ENCODE data around the gene SDK1.
"Not testable (repeated sequence)": the region's sequence is repeated elsewhere in the genome, so short reads cannot be mapped to it uniquely, and the experiment has no call there.

The SDK1 gene

GRCh38 chr7:3960942-3961341 lies 659.9 kb downstream of the SDK1 start:
- DNase-seq (ENCODE audit: insufficient read length, low spot score): no peak
- no peak for FAIRE-seq

GRCh38 chr7:3961857-3962503 lies 660.9 kb downstream of the SDK1 start:
- DNase-seq (ENCODE audit: insufficient read length, low spot score) (no peak), FAIRE-seq (no peak)

GRCh38 chr7:3963768-3964167 lies 662.7 kb downstream of the SDK1 start:
- not testable (repeated sequence) for DNase-seq (ENCODE audit: insufficient read length, low spot score); FAIRE-seq

GRCh38 chr7:3964980-3965606 lies 664.0 kb downstream of the SDK1 start:
- FAIRE-seq (no peak), DNase-seq (ENCODE audit: insufficient read length, low spot score) (no peak)

- no peak for DNase-seq (ENCODE audit: insufficient read length, low spot score)
- no peak for FAIRE-seq
These were observed 664.8 kb downstream of the SDK1 start for GRCh38 chr7:3965794-3966395.

GRCh38 chr7:3968234-3968633 lies 667.2 kb downstream of the SDK1 start:
- DNase-seq (ENCODE audit: insufficient read length, low spot score) (no peak), FAIRE-seq (no peak)

GRCh38 chr7:3969286-3969685 lies 668.2 kb downstream of the SDK1 start:
- FAIRE-seq: no peak

GRCh38 chr7:3971323-3971722 lies 670.3 kb downstream of the SDK1 start:
- DNase-seq (ENCODE audit: insufficient read length, low spot score) (no peak), FAIRE-seq (no peak)

More at GRCh38 chr7:3969286-3969685, 668.2 kb downstream of the SDK1 start:
- DNase-seq (ENCODE audit: insufficient read length, low spot score): no peak

- DNase-seq (ENCODE audit: insufficient read length, low spot score) (no peak), FAIRE-seq (no peak)
These were observed 672.2 kb downstream of the SDK1 start for GRCh38 chr7:3973264-3973663.

- FAIRE-seq (no peak), DNase-seq (ENCODE audit: insufficient read length, low spot score) (no peak)
These were observed 673.3 kb downstream of the SDK1 start for GRCh38 chr7:3974329-3974728.

- DNase-seq (ENCODE audit: insufficient read length, low spot score) (no peak), FAIRE-seq (no peak)
These were observed 674.3 kb downstream of the SDK1 start for GRCh38 chr7:3975371-3975770.

- DNase-seq (ENCODE audit: insufficient read length, low spot score) (no peak), FAIRE-seq (no peak)
These were observed 676.3 kb downstream of the SDK1 start for GRCh38 chr7:3977391-3977790.

- FAIRE-seq (no peak), DNase-seq (ENCODE audit: insufficient read length, low spot score) (no peak)
These were observed 677.8 kb downstream of the SDK1 start for GRCh38 chr7:3978839-3979238.

- FAIRE-seq (no peak), DNase-seq (ENCODE audit: insufficient read length, low spot score) (no peak)
These were observed 678.7 kb downstream of the SDK1 start for GRCh38 chr7:3979611-3980299.

GRCh38 chr7:3980300-3980643 lies 679.2 kb downstream of the SDK1 start:
- DNase-seq (ENCODE audit: insufficient read length, low spot score) (no peak), FAIRE-seq (no peak)

- no peak for FAIRE-seq
These were observed 680.2 kb downstream of the SDK1 start for GRCh38 chr7:3981281-3981680.

GRCh38 chr7:3984456-3984855 lies 683.4 kb downstream of the SDK1 start:
- FAIRE-seq (no peak), DNase-seq (ENCODE audit: insufficient read length, low spot score) (no peak)

More at GRCh38 chr7:3981281-3981680, 680.2 kb downstream of the SDK1 start:
- no peak for DNase-seq (ENCODE audit: insufficient read length, low spot score)

GRCh38 chr7:3986927-3987326 lies 685.9 kb downstream of the SDK1 start:
- no peak for DNase-seq (ENCODE audit: insufficient read length, low spot score)
- no peak for FAIRE-seq

GRCh38 chr7:3987426-3987927 lies 686.4 kb downstream of the SDK1 start:
- FAIRE-seq (no peak), DNase-seq (ENCODE audit: insufficient read length, low spot score) (no peak)

- DNase-seq (ENCODE audit: insufficient read length, low spot score) (no peak), FAIRE-seq (no peak)
These were observed 688.7 kb downstream of the SDK1 start for GRCh38 chr7:3989723-3990122.

- no peak for FAIRE-seq
- DNase-seq (ENCODE audit: insufficient read length, low spot score): no peak
These were observed 690.7 kb downstream of the SDK1 start for GRCh38 chr7:3991731-3992231.

Measured in GM19239 (cell line).